ENCODE results near the gene PROK1. TPM values are rescaled to one million over a fixed set of nuclear protein-coding genes. Genes with fewer than 3 reads are reported as not detected.

The PROK1 gene
- total RNA-seq, 1 experiment from 2014 or later = not detected

DNA sequence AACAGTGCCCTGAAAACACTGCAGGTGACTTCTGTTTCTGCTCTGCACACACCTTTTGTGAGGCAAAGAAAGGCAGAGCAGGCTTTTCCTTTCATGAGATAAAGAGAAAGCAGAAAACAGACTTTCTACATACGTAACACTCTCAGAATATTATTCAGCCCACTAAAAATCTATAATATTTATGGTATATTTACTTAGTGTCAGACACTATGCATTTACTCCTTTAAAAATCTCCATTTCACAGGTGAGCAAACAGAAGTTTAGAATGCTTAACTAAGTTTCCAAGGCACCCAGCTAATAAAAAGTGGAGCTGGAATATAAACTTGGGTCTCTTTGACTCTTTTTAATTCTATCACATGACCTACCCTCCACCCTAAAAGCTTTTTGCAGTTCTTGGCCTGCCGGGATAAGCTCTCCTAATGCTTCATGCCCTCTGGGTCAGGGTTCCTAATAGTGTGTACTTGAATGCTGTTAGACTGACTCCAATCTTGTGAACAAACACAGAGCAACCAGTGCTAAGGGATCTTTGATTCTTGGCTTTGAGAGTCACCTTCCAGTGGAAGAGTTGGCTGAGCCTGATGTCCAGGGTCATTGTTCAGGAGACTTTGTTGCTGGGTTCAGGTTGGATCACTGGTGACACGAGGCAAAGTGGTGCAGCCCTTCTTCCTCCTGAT, 27.2 kb downstream of the PROK1 start:
- no TSS peak for BruUV-seq (replicated peaks)
- Histone ChIP-seq H3F3A (ENCODE audit: low read length, unreplicated experiment) (no peaks in the 10 kb centered on the region), H3K4me1 (ENCODE audit: insufficient read depth, low read length) (peaks cover 32% of the 10 kb centered on the region), H3K27me3 (ENCODE audit: low read length) (no peaks in the 10 kb centered on the region), H3K9ac (ENCODE audit: low read length) (peak overlapping the region; percentile 39), H3K79me2 (ENCODE audit: low read length) (no peaks in the 10 kb centered on the region), H3K9me3 (ENCODE audit: low read length) (no peaks in the 10 kb centered on the region), H3K27ac (ENCODE audit: low read length) (peak overlapping the region; percentile 90), H2AFZ (ENCODE audit: low read length) (no peak overlapping the region), H3K4me3 (ENCODE audit: low read length) (peak overlapping the region; percentile 19; the same call in 1 of the 2 replicates), H3K36me3 (ENCODE audit: low read depth, low read length) (no peaks in the 10 kb centered on the region), H4K20me1 (ENCODE audit: low read length) (no peaks in the 10 kb centered on the region), H3K9me2 (replicated peaks; ENCODE audit: low read length) (no peaks in the 10 kb centered on the region), H3K4me2 (ENCODE audit: low read length) (peak overlapping the region; percentile 71)
- POLR2A ChIA-PET (ENCODE audit: unreplicated experiment) = no interaction called here
- DNase-seq (peak; percentile 46), ATAC-seq (peak; percentile 63)
- intact Hi-C loops (cut with micrococcal nuclease) = loop anchor here (2.0 kb wide), 1 partner anchor 19 kb away; no protein-coding TSS in a partner anchor
- CTCF ChIA-PET = interaction anchor here (1.9 kb wide), 1 partner anchor 18 kb away, joined by 14 read pairs; no protein-coding TSS in a partner anchor
- TF ChIP-seq EZH2 (IDR thresholded peaks at IDR 0.05; ENCODE audit: low read length, unreplicated experiment) = no peak
- TF ChIP-seq, protein P1, sequence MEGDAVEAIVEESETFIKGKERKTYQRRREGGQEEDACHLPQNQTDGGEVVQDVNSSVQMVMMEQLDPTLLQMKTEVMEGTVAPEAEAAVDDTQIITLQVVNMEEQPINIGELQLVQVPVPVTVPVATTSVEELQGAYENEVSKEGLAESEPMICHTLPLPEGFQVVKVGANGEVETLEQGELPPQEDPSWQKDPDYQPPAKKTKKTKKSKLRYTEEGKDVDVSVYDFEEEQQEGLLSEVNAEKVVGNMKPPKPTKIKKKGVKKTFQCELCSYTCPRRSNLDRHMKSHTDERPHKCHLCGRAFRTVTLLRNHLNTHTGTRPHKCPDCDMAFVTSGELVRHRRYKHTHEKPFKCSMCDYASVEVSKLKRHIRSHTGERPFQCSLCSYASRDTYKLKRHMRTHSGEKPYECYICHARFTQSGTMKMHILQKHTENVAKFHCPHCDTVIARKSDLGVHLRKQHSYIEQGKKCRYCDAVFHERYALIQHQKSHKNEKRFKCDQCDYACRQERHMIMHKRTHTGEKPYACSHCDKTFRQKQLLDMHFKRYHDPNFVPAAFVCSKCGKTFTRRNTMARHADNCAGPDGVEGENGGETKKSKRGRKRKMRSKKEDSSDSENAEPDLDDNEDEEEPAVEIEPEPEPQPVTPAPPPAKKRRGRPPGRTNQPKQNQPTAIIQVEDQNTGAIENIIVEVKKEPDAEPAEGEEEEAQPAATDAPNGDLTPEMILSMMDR (conservative IDR thresholded peaks at IDR 0.05; ENCODE audit: low read depth, low read length) = no peak
- TF ChIP-seq EZH2phosphoT487 (IDR thresholded peaks at IDR 0.05; ENCODE audit: borderline replicate concordance, low read length) = no peak

DNA sequence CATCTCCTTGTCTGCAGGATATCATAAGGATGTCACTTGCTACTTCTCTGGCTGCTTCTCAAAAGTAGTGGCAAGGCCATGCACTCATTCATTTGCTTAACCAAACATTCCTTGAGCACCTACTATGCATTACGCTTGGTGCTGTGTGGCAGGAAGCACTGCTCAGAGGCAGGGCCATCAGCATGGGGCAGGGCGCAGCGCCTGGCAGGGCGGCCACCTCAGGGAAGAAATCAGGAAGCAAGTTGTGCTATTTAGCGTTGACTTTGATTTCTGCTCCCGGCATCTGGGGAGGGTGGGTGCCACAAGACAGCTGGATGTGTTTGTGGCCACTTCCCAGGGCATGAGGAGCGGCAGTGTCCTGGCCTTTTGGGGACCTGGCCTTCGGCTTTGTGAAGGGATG, 27.9 kb downstream of the PROK1 start:
- no peaks in the 10 kb centered on the region for H3K79me2 ChIP-seq (ENCODE audit: low read length)
- POLR2A ChIA-PET (ENCODE audit: unreplicated experiment) = no interaction called here
- no peaks in the 10 kb centered on the region for H4K20me1 ChIP-seq (ENCODE audit: low read length)
- ATAC-seq (no peak), DNase-seq (no peak)
- H3K27ac ChIP-seq (ENCODE audit: low read length) = peak overlapping the region; percentile 90
- no peak overlapping the region for H2AFZ ChIP-seq (ENCODE audit: low read length)
- H3K27me3 ChIP-seq (ENCODE audit: low read length) = no peaks in the 10 kb centered on the region
- no peaks in the 10 kb centered on the region for H3K36me3 ChIP-seq (ENCODE audit: low read depth, low read length)
- TF ChIP-seq EZH2phosphoT487 (IDR thresholded peaks at IDR 0.05; ENCODE audit: borderline replicate concordance, low read length) (no peak), EZH2 (IDR thresholded peaks at IDR 0.05; ENCODE audit: low read length, unreplicated experiment) (no peak)
- TF ChIP-seq, protein P1 (conservative IDR thresholded peaks at IDR 0.05; ENCODE audit: low read depth, low read length) = no peak
- peaks cover 32% of the 10 kb centered on the region for H3K4me1 ChIP-seq (ENCODE audit: insufficient read depth, low read length)
- H3K4me2 ChIP-seq (ENCODE audit: low read length) = peak overlapping the region; percentile 71
- H3K9me3 ChIP-seq (ENCODE audit: low read length) = no peaks in the 10 kb centered on the region
- CTCF ChIA-PET = no interaction called here
- no peaks in the 10 kb centered on the region for H3F3A ChIP-seq (ENCODE audit: low read length, unreplicated experiment)
- BruUV-seq (replicated peaks) = no TSS peak
- no peaks in the 10 kb centered on the region for H3K9me2 ChIP-seq (replicated peaks; ENCODE audit: low read length)
- no peak overlapping the region for H3K4me3 ChIP-seq (ENCODE audit: low read length)
- intact Hi-C loops (cut with micrococcal nuclease) = no loop called here
- no peak overlapping the region for H3K9ac ChIP-seq (ENCODE audit: low read length)

DNA sequence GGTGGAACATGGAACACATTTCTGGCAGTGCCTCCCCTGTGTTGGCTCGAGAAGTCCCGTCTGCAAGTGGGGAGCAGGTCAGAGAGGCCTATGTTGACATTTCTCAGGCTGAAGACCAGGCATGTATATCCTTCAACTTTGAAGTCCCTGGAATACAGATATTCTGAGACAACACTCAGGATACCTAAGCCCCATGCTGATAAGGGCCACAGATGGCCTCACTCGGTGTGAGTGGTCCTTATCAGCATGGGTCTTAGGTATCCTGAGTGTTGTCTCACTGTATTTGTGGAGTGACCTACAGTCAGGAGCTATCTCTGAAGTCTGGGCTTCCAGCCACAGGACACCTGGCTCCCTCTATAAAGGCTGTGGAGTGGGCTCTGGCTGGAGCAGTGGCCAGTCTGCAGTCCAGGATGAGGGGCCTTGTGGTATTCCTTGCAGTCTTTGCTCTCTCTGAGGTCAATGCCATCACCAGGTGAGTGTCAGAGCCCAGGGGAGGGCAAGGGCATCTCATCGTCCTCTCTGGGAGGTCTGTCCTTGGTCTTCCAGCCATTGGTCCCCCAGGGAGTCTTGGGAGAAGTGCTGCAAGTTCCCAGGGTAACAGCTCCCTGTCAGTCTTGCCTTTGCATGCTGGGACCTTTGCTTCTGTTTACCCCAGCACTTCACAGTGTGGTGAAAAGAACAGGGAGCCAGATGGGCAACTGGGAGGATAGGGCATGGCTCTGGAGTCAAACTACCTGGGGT, 29.6 kb downstream of the PROK1 start:
- H3K79me2 ChIP-seq (ENCODE audit: low read length) = no peaks in the 10 kb centered on the region
- no peak overlapping the region for H3K4me2 ChIP-seq (ENCODE audit: low read length)
- no peaks in the 10 kb centered on the region for H3K9me3 ChIP-seq (ENCODE audit: low read length)
- H3F3A ChIP-seq (ENCODE audit: low read length, unreplicated experiment) = no peaks in the 10 kb centered on the region
- TF ChIP-seq, protein P1 (conservative IDR thresholded peaks at IDR 0.05; ENCODE audit: low read depth, low read length) = no peak
- no peak for TF ChIP-seq EZH2 (IDR thresholded peaks at IDR 0.05; ENCODE audit: low read length, unreplicated experiment)
- TF ChIP-seq EZH2phosphoT487 (IDR thresholded peaks at IDR 0.05; ENCODE audit: borderline replicate concordance, low read length) = no peak
- H3K4me3 ChIP-seq (ENCODE audit: low read length) = no peak overlapping the region
- no peaks in the 10 kb centered on the region for H3K36me3 ChIP-seq (ENCODE audit: low read depth, low read length)
- CTCF ChIA-PET = no interaction called here
- no peaks in the 10 kb centered on the region for H3K27me3 ChIP-seq (ENCODE audit: low read length)
- no peaks in the 10 kb centered on the region for H3K9me2 ChIP-seq (replicated peaks; ENCODE audit: low read length)
- DNase-seq = no peak
- no peaks in the 10 kb centered on the region for H4K20me1 ChIP-seq (ENCODE audit: low read length)
- no peak overlapping the region for H2AFZ ChIP-seq (ENCODE audit: low read length)
- POLR2A ChIA-PET (ENCODE audit: unreplicated experiment) = no interaction called here
- ATAC-seq = no peak
- BruUV-seq (replicated peaks) = no TSS peak
- no peak overlapping the region for H3K27ac ChIP-seq (ENCODE audit: low read length)
- intact Hi-C loops (cut with micrococcal nuclease) = no loop called here
- H3K9ac ChIP-seq (ENCODE audit: low read length) = no peak overlapping the region
- peaks cover 32% of the 10 kb centered on the region for H3K4me1 ChIP-seq (ENCODE audit: insufficient read depth, low read length)
